Hepatocyte (in vitro differentiated cells): Measurements from ENCODE around the gene MACROD2. TPM values are rescaled to one million over a fixed set of nuclear protein-coding genes. Genes with fewer than 3 reads are reported as not detected.

Source experiments
- DNase-seq: peaks from one replicate; pipeline ENCODE4 v3.0.0-alpha.2; 2016; ENCODE audit warnings: low spot score
- H2AFZ ChIP-seq: fragments of 200-600 bp; sonication (generic); 2 replicates; pipeline ENCODE4 v1.6.0; 2016; ENCODE audit warnings: antibody characterized with exemption, mild to moderate bottlenecking
- H3K27ac ChIP-seq: fragments of 200-600 bp; sonication (generic); 2 replicates; pipeline ENCODE4 v1.5.1; 2016; ENCODE audit warnings: mild to moderate bottlenecking
- H3K27me3 ChIP-seq: fragments of 200-600 bp; sonication (generic); 2 replicates; pipeline ENCODE4 v1.6.1; 2016
- H3K36me3 ChIP-seq: fragments of 200-600 bp; sonication (generic); replicated peaks from 2 replicates; pipeline ENCODE4 v1.5.1; 2016; ENCODE audit warnings: low read depth; ENCODE audit not compliant: insufficient read depth
- H3K4me1 ChIP-seq: fragments of 200-600 bp; sonication (generic); 2 replicates; pipeline ENCODE4 v1.5.1; 2016; ENCODE audit warnings: mild to moderate bottlenecking, moderate library complexity; ENCODE audit not compliant: insufficient read depth
- H3K4me2 ChIP-seq: fragments of 200-600 bp; sonication (generic); 2 replicates; pipeline ENCODE4 v1.6.0; 2016
- H3K4me3 ChIP-seq: fragments of 200-600 bp; sonication (generic); 2 replicates; pipeline ENCODE4 v1.5.1; 2016; ENCODE audit warnings: mild to moderate bottlenecking
- H3K79me2 ChIP-seq: fragments of 200-600 bp; sonication (generic); 2 replicates; pipeline ENCODE4 v1.6.0; 2017; ENCODE audit warnings: mild to moderate bottlenecking
- H3K9me2 ChIP-seq: fragments of 200-600 bp; sonication (generic); replicated peaks from 2 replicates; pipeline ENCODE4 v1.6.0; 2017; ENCODE audit warnings: mild to moderate bottlenecking; ENCODE audit not compliant: insufficient read depth
- H3K9me3 ChIP-seq: fragments of 200-600 bp; sonication (generic); 2 replicates; pipeline ENCODE4 v1.5.1; 2016; ENCODE audit warnings: low read depth, mild to moderate bottlenecking
- H4K20me1 ChIP-seq: fragments of 200-600 bp; sonication (generic); 2 replicates; pipeline ENCODE4 v1.6.0; 2016; ENCODE audit warnings: mild to moderate bottlenecking; ENCODE audit not compliant: insufficient read depth, poor library complexity, severe bottlenecking
- EZH2 ChIP-seq: fragments of 200-600 bp; sonication (generic); IDR thresholded peaks from 2 replicates; pipeline ENCODE4 v1.6.1; 2016; ENCODE audit warnings: antibody characterized with exemption, mild to moderate bottlenecking, borderline replicate concordance
- EZH2phosphoT487 ChIP-seq: fragments of 200-600 bp; sonication (generic); IDR thresholded peaks from one replicate; pipeline ENCODE4 v1.6.1; 2018; ENCODE audit warnings: antibody characterized with exemption, mild to moderate bottlenecking, low read depth, moderate library complexity; ENCODE audit not compliant: unreplicated experiment, severe bottlenecking
- WGBS: methylation state at CpG from one replicate; pipeline ENCODE4 v1.1.6; 2016; ENCODE audit warnings: low lambda C conversion rate; ENCODE audit errors: missing lambda C conversion rate; 5-methylcytosine and 5-hydroxymethylcytosine counted together
- polyA plus RNA-seq: library from polyadenylated mRNA; unstranded; fragments of >200 nt; fragmentation: Nextera tagmentation; extraction: Ambion mirVana; gene quantifications from 2 replicates; pipeline ENCODE4 v1.2.1, GENCODE V29; 2016
- total RNA-seq: library from RNA; depleted of rRNA; stranded (reverse); fragments of >200 nt; gene quantifications from 2 replicates; pipeline ENCODE4 v1.2.3, GENCODE V29; 2014
- TF ChIP-seq, protein P1 (sequence below): fragments of 200-600 bp; sonication (generic); IDR thresholded peaks from 2 replicates; pipeline ENCODE4 v1.5.1; 2016; ENCODE audit warnings: antibody characterized with exemption, mild to moderate bottlenecking; ENCODE audit not compliant: poor library complexity

MACROD2 gene
- total and polyA plus RNA-seq, 2 experiments from 2014 or later: 2.4 to 3.1 TPM

DNA sequence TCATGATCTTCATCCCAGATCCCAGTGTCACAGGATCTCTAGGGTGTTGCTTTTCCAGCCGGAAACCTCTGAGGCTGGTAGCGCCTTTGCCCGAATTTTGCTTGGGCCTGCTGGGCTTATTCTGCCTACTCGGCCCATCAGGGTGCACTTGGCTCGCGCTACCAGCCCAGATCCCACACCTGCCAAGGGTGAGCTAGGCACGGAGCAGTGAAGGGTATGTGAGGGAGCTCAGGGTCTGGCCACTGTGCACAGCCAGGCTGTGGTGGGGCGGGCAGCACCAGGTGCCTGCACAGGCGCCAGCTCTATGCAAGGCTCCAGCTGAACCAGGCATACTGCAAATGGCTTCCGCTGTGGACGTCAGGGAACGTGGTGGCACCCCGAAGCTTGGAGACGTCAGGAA is 1035.5 kb downstream of the MACROD2 start:
- no peaks in the 10 kb centered on the region for H3K36me3 ChIP-seq
- H3K27me3 ChIP-seq: no peaks in the 10 kb centered on the region
- H3K79me2 ChIP-seq: no peaks in the 10 kb centered on the region
- no peaks in the 10 kb centered on the region for H3K4me1 ChIP-seq
- no peaks in the 10 kb centered on the region for H3K9me3 ChIP-seq
- H3K27ac ChIP-seq: no peak overlapping the region
- H3K4me3 ChIP-seq: no peak overlapping the region
- H4K20me1 ChIP-seq: no peaks in the 10 kb centered on the region
- no peak overlapping the region for H2AFZ ChIP-seq
- no peak for DNase-seq
- 94% methylated on average over 14 of the region's 14 CpGs for WGBS
- H3K4me2 ChIP-seq: no peak overlapping the region
- no peaks in the 10 kb centered on the region for H3K9me2 ChIP-seq
- TF ChIP-seq, protein P1, sequence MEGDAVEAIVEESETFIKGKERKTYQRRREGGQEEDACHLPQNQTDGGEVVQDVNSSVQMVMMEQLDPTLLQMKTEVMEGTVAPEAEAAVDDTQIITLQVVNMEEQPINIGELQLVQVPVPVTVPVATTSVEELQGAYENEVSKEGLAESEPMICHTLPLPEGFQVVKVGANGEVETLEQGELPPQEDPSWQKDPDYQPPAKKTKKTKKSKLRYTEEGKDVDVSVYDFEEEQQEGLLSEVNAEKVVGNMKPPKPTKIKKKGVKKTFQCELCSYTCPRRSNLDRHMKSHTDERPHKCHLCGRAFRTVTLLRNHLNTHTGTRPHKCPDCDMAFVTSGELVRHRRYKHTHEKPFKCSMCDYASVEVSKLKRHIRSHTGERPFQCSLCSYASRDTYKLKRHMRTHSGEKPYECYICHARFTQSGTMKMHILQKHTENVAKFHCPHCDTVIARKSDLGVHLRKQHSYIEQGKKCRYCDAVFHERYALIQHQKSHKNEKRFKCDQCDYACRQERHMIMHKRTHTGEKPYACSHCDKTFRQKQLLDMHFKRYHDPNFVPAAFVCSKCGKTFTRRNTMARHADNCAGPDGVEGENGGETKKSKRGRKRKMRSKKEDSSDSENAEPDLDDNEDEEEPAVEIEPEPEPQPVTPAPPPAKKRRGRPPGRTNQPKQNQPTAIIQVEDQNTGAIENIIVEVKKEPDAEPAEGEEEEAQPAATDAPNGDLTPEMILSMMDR: no peak
- TF ChIP-seq EZH2phosphoT487: no peak
- TF ChIP-seq EZH2: no peak

GRCh38 chr20:15031546-15032351 is 1036.4 kb downstream of the MACROD2 start:
- Histone ChIP-seq H4K20me1 (no peaks in the 10 kb centered on the region), H3K27me3 (no peaks in the 10 kb centered on the region), H2AFZ (no peak overlapping the region), H3K36me3 (no peaks in the 10 kb centered on the region), H3K4me3 (no peak overlapping the region), H3K4me1 (no peaks in the 10 kb centered on the region), H3K9me2 (no peaks in the 10 kb centered on the region), H3K79me2 (no peaks in the 10 kb centered on the region), H3K9me3 (no peaks in the 10 kb centered on the region), H3K27ac (no peak overlapping the region), H3K4me2 (no peak overlapping the region)
- DNase-seq: no peak
- TF ChIP-seq EZH2 (no peak), EZH2phosphoT487 (no peak)
- TF ChIP-seq, protein P1: no peak
- 98% methylated on average over 32 of the region's 32 CpGs for WGBS

- no peak for DNase-seq
- no peak overlapping the region for H3K27ac ChIP-seq
- H3K9me3 ChIP-seq: no peaks in the 10 kb centered on the region
- TF ChIP-seq EZH2: no peak
- no peaks in the 10 kb centered on the region for H3K79me2 ChIP-seq
- no peaks in the 10 kb centered on the region for H3K4me1 ChIP-seq
- H4K20me1 ChIP-seq: no peaks in the 10 kb centered on the region
- no peaks in the 10 kb centered on the region for H3K9me2 ChIP-seq
- no peak overlapping the region for H2AFZ ChIP-seq
- no peaks in the 10 kb centered on the region for H3K27me3 ChIP-seq
- H3K4me2 ChIP-seq: no peak overlapping the region
- WGBS: 96% methylated on average over 11 of the region's 11 CpGs
- no peaks in the 10 kb centered on the region for H3K36me3 ChIP-seq
- H3K4me3 ChIP-seq: no peak overlapping the region
These were observed 1037.0 kb downstream of the MACROD2 start for GRCh38 chr20:15032352-15032622.

- Histone ChIP-seq H4K20me1 (no peaks in the 10 kb centered on the region), H3K79me2 (no peaks in the 10 kb centered on the region)
These were observed 1038.0 kb downstream of the MACROD2 start for GRCh38 chr20:15033269-15033668.

More at GRCh38 chr20:15033269-15033668, 1038.0 kb downstream of the MACROD2 start:
- Histone ChIP-seq H3K4me1 (no peaks in the 10 kb centered on the region), H3K4me3 (no peak overlapping the region), H3K36me3 (no peaks in the 10 kb centered on the region), H2AFZ (no peak overlapping the region), H3K4me2 (no peak overlapping the region), H3K27ac (no peak overlapping the region), H3K9me3 (no peaks in the 10 kb centered on the region), H3K27me3 (no peaks in the 10 kb centered on the region), H3K9me2 (no peaks in the 10 kb centered on the region)
- no peak for DNase-seq
- TF ChIP-seq, protein P1: no peak
- TF ChIP-seq EZH2: no peak
- TF ChIP-seq EZH2phosphoT487: no peak
- WGBS: 89% methylated on average over 4 of the region's 4 CpGs
